ENCODE data around the gene MGP. TPM values are rescaled to one million over a fixed set of nuclear protein-coding genes. Genes with fewer than 3 reads are reported as not detected.

Gene MGP
- polyA plus RNA-seq, 3 donors = not detected

GRCh38 chr12:14833336-14833735 is 52.3 kb downstream of the MGP start:
- Mint-ChIP-seq H3K36me3 (no peaks in the 10 kb centered on the region), H3K4me3 (no peak overlapping the region), H3K27me3 (ENCODE audit: low read depth in 3 of 3) (peaks cover 0 to 8% (median 3%) of the 10 kb centered on the region in 3 donors), H3K9me3 (no peaks in the 10 kb centered on the region), H3K4me1 (no peaks in the 10 kb centered on the region), H3K27ac (no peak overlapping the region)
- no CpG with 5 or more reads among the region's 3 CpGs for WGBS (ENCODE audit: insufficient coverage)
- H3K79me2 ChIP-seq (ENCODE audit: insufficient read depth, low read length) = no peaks in the 10 kb centered on the region
- H3K4me3 ChIP-seq (replicated peaks in 1 of 3; ENCODE audit: low read depth in 2 of 3, low read length in 3 of 3) = no peak overlapping the region
- no peak overlapping the region for H2AFZ ChIP-seq (ENCODE audit: insufficient read depth, low read depth, low read length, poor library complexity, severe bottlenecking)
- no peak for TF ChIP-seq CTCF (IDR thresholded peaks at IDR 0.05)
- no peak overlapping the region for H3K27ac ChIP-seq (ENCODE audit: low read depth in 1 of 2, low read length in 2 of 2)
- no peak for DNase-seq
- H3K9me3 ChIP-seq (replicated peaks in 1 of 2; ENCODE audit: control insufficient read depth in 1 of 2, insufficient read depth in 1 of 2, low read length in 2 of 2) = no peaks in the 10 kb centered on the region
- intact Hi-C loops (cut with micrococcal nuclease) = no loop called here
- H4K20me1 ChIP-seq (ENCODE audit: insufficient read depth, low read length) = no peaks in the 10 kb centered on the region
- H3K36me3 ChIP-seq (replicated peaks in 1 of 2; ENCODE audit: control insufficient read depth in 1 of 2, insufficient read depth in 2 of 2, low read length in 2 of 2) = no peaks in the 10 kb centered on the region
- H3K9ac ChIP-seq (ENCODE audit: insufficient read depth, low read length, poor library complexity, severe bottlenecking) = no peak overlapping the region
- no peaks in the 10 kb centered on the region for H3K4me1 ChIP-seq (ENCODE audit: control insufficient read depth in 1 of 2, insufficient read depth in 2 of 2, low read length in 2 of 2)
- peaks cover 0 to 2% of the 10 kb centered on the region in 2 donors for H3K27me3 ChIP-seq (ENCODE audit: control insufficient read depth in 2 of 2, insufficient read depth in 2 of 2, low read length in 2 of 2)
- H3K4me2 ChIP-seq (replicated peaks; ENCODE audit: extremely low read depth, low read length, poor library complexity, severe bottlenecking) = no peak overlapping the region

Other genes with a start within 250 kb of the MGP start
- gene GUCY2C, start 189.3 kb downstream of the MGP start, polyA plus RNA-seq = under 1 TPM; 0.04 to 0.14 (median 0.10) TPM
- gene WBP11, start 82.4 kb downstream of the MGP start, polyA plus RNA-seq = 10 to 100 TPM; 20.5 to 46.2 (median 29.2) TPM
- under 1 TPM in 2 of 3 donors, not detected in 1; 0.11 to 0.46 TPM for gene C12orf60, start 82.2 kb downstream of the MGP start, polyA plus RNA-seq
- gene SMCO3, start 71.7 kb downstream of the MGP start, polyA plus RNA-seq = under 1 TPM in 1 of 3 donors, not detected in 2; 0.11 TPM
- not detected for gene ART4, start 42.3 kb downstream of the MGP start, polyA plus RNA-seq
- gene ERP27, start 52.7 kb upstream of the MGP start, polyA plus RNA-seq = 1 to 10 TPM; 2.5 to 7.2 (median 2.5) TPM
- 1,000 to 10,000 TPM; 1,199 to 2,228 (median 1,854) TPM for gene ARHGDIB, start 75.7 kb upstream of the MGP start, polyA plus RNA-seq
- under 1 TPM in 2 of 3 donors, not detected in 1; 0.33 to 0.56 TPM for gene PDE6H, start 87.2 kb upstream of the MGP start, polyA plus RNA-seq

Measured in CD14-positive monocyte (primary cell).